HL-60/S4 treated with retinoic acid at 250 ng/mL for 4 days and 3 days (cell line): Measurements from ENCODE around the gene DMD.

ENCODE experiments used
- in situ Hi-C: fragments of 300-500 bp; cut with MboI; formaldehyde crosslinking; loops from 2 replicates; pipeline ENCODE4 v1.7.0; 2022; ENCODE audit warnings: low sequenced_read_pairs

Gene DMD

DNA sequence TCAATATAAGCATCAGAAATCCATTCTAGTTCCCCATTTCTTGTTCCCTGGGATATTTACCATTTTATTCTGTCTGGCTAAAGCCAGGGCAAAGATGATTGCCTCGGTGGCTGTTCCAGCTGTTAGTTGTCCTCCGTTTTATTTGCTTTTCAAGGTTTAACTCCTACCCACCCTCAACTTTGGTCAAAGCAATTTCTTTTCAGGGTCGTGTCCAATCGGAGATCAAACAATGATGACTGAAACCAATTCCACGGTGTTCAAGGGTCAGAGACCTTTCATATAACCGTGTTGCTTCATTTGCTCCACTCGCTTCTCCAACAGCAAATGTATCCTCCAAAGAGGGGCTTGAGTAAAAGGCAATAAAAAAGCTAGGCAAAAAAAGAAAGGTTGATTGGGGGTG lies 1946.0 kb downstream of the DMD start:
- in situ Hi-C loops = no loop called here

DNA sequence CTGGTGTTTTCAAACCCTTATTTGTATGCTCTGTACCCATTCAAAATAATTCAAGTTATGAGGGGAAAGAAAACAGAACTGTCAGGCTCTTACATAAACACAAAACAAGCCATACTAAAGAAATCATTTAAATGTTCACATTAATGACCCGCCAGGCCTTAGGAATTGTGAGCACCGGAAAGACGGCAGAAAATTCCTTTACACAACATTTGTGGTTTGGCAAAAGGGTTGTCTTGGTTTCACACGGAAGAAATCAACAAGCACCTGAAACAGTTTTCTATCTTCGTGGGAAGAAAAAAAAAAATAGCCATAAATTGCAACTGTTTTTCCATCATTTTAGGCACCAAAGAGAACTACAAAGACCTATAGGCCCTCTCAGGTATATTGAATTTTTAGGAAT lies 1951.0 kb downstream of the DMD start:
- in situ Hi-C loops = no loop called here

DNA sequence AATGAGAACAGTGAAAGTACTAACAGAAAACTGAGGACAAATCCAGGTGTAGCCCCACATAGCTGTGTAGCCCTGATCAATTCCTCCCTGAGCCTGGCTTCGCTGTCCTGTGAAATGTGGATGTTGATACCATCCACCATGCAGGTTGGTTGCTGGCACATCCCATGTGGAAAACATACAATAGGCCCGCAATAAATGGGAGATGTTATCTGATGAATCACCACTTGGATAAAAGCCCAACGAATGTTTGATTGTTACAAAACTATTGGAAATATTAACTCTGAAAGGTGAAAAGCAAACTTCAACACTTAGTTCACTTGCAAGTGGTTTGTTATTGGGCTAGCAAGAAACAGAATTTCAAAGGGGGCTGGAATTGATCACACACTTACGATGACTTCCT lies 1953.2 kb downstream of the DMD start:
- in situ Hi-C loops = no loop called here

DNA sequence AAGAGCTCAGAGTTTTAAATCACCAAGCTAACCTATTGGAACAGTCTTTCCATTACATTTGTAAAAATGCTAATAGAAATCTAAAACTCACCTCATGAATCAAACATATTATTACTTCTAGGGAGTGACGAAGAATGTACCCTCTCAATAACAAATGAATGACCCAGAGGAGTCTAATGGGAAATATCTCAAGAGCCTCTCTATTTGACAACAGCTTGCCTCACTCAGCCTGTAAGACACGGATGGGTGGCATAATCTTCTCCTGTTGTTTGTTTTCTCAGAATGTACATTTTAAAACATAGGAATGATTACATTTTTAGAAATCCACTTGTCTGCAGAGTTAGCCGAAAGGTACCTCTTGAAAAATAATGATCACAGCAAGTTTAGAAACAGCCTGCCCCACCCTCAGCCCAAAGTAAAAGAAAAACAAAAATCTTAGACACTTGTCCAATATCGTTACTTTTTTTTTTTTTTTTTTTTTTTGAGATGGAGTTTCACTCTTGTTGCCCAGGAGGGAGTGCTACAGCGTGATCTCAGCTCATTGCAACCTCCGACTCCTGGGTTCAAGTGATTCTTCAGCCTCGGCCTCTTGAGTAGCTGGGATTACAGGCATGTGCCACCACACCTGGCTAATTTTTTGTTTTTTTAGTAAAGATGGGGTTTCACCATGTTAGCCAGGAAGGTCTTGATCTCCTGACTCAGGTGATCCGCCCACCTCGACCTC lies 1955.9 kb downstream of the DMD start:
- in situ Hi-C loops = no loop called here

DNA sequence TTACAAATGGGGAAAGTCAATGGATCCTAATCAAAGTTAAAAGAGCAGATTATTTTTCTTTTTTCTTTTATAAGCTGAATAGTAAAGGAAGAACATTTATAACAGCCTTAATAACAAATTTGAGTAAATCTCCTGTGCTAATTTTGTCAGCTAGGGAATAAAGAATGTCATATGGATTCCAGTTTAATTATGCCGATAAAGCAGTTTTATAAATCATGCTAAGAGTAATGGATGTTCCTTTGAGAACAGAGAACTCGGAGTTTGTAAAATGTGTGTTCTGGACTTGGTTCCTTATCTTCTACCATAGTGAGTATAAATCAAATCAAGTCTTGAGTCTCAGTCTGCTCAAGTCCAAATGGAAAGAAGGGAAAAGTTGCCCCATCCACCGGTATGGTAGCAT lies 1959.2 kb downstream of the DMD start:
- in situ Hi-C loops = no loop called here

DNA sequence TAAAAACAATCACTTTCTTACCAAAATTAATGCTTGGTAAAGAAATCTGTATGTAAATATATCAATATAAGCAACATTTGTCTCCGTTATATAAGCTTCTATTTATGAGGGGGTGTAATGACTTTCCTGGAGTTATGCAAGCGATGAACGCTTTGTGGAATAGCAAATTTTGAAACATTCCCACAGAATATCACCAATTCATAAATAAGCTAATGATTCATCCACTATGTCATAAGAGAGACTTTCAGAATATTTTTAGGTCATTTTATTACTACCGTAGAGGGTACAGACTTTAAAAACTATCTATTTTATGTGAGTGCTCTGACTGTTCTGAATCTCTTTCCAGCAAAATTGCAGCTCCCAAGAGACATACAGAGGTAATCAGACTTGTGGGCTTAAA lies 1960.0 kb downstream of the DMD start:
- in situ Hi-C loops = no loop called here

DNA sequence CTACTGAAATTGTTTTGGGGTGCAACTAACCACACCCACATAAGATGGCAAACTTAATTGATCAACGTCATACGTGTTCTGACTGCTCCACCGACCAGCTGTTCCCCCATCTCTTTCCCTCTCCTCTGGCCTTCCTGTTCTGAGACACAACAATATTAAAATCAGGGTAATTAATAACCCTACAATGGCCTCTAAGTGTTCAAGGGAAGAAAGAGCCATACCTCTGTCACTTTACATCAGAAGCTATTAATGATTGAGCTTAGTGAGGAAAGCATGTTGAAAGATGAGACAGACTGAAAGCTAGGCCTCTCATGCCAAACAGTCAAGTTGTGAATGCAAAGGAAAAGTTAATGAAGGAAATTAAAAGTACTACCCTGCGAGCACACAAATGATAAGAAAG lies 1965.6 kb downstream of the DMD start:
- in situ Hi-C loops = no loop called here

DNA sequence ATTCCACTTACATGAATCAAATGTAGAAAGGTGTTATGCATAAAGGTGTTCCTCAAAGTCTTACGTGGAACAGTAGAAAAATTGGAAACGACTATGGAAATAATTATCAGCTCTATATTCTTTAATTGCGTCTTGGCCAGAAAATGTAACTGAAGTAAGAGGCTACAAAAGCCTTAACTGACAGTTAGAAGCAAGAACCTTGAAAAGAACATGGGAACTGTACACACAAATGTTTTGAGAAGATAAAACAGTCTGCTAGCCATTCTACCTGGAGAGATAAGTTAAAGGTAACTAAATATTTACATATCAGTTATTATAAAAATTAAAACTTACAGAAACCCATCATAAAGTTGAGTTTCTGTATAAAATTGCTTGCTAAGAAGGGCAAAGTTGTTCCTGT lies 1967.5 kb downstream of the DMD start:
- in situ Hi-C loops = no loop called here

DNA sequence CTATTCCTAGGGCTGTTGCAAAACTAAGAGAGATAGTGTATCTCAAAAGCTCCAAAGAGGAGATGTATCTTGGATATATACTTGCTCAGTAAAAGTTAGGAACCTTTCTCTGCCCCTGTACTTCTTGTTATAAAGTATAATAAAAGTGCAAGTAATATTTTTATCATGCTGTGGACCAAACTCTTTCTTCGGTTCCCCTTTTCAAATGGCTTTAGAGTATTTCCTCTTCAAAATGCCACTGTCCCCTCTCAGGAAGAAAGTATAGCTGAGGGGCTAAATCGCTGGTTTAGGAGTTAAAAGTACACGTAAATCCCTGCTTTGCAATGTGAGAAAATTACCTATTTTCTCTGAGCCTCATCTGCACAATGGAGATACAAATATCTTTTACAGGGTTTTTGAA lies 1970.4 kb downstream of the DMD start:
- in situ Hi-C loops = no loop called here

DNA sequence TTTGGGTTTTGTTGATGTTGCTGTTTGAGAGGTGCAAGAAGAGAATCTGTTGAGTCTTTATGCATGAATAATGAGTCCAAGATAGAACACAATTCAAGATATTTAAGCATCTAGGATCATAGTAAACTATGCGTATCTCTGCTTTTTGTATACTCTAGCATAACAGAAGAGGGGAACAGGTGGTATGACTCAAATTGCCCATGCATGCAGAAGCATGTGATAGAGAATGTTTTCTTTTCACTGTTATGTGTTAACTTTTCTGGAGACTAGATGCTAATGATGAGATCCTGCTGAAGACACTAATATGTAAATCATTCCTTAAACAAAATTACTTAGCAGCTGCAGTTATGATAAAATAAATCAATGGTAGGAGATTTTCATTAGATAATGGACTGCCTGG lies 1974.2 kb downstream of the DMD start:
- in situ Hi-C loops = no loop called here

DNA sequence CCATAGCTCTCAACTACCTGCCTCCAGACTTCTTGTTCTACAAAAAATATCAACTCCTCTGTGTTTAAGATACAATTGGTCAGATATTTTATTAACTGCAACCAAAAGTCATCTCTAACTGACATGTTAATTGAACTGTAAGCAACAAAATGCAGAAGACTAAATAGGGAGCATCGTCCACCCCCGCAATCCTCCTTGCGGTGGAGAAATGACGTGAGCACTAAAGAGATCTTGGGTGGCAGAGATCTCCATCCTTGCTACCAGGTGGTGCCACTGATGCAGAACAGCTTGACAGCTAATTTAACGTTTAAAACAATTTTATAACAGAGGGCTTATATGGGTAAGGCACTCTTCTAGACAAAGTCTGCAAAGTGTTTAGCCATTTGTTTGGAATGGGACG lies 1975.1 kb downstream of the DMD start:
- in situ Hi-C loops = no loop called here

DNA sequence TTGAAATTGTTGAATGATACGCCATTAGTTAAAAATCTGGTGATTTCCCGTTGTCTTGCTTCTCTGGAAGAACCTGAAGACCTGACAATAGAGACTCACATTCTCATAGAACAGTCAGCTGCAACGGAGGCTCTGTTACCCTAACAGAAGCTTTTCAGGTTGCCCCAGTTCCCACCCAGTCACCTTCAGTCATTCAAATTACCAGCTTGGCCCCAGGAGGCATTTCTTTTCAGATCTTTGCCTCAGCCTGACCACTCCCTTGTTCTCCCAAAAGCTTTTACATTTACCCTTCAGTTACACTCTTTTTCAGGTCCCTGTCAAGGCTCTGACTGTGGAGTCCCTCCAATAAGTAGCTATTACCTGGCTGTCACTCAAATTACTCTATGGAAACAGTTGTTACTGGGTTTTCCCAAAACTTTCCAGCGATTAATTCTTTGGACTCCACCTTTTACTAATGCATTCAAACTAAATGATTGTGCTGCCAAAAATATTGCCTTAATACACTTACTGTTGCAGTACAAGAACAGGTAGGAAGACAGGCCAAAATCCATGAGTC lies 1977.3 kb downstream of the DMD start:
- in situ Hi-C loops = no loop called here

DNA sequence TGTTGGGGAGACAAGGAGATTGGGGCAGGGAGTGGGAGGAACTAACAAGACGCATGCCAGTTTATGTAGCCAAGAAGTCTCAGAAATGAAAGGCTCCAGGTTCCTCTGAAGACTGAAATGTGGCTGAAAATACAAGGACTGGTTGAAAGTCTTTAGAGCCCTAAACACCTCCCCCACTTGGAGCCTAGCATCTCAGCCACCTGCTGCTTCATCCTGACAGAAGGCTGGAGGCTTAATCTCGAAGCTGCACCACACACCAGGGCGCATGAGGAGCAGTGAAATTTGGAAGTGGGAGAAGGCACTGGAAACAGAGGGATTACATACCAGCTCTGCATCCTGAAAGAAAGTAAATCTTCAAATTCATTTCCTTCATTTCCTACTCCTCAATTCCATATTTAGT lies 1978.8 kb downstream of the DMD start:
- in situ Hi-C loops = no loop called here

DNA sequence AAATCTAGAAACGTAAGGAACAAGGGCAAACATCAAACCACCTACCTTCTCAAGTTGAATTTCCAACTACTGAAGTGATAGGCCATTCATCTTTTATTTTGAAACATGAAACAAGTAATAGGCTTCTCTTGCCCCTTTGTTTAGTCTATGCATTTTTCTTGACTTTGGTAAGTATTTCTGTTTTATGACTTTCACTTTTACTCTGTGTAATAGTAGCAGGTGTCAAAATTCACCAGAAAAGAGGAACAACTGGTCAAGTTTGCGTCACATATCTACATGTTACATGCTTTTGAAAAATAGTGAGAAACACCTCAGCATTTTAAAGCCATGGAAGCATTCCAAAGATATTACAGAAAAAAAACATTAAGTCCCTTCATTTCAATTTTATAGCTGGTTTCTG lies 1982.4 kb downstream of the DMD start:
- in situ Hi-C loops = no loop called here

DNA sequence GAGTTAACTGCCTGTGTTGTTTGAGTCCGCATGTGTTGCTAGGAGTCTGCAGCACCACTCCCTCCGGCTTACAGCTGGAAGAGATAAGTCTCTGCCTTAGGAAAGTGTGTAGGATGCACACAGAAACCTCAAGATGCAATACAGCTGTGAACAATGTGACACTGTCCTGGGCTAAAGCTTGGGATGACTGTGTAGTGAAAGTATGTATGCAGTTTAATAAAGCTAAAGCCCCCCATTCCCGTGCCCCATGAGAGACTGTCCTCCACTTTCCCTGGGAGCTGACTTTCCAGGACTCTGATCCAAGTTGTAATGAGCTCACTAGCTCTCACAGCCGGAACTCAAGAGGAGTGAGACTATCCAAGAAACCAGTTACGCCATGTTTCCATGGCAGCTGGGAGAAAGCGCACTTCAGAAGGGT lies 1982.9 kb downstream of the DMD start:
- in situ Hi-C loops = no loop called here

DNA sequence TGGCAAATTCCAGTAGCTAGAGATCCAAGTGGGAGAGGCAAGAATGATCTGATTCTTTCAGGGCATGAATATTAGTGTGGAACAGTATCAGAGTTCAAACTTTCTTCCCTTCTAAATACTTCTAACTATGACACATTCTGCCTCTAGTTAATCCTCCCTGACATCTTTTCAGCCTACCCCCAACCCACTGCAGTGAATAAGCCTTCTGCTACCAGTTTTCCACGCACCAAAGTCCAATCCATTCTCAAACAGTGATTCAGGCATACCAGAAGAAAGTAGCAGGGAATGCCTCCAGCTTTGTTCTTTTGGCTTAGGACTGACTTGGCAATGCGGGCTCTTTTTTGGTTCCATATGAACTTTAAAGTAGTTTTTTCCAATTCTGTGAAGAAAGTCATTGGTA lies 1984.1 kb downstream of the DMD start:
- in situ Hi-C loops = no loop called here

DNA sequence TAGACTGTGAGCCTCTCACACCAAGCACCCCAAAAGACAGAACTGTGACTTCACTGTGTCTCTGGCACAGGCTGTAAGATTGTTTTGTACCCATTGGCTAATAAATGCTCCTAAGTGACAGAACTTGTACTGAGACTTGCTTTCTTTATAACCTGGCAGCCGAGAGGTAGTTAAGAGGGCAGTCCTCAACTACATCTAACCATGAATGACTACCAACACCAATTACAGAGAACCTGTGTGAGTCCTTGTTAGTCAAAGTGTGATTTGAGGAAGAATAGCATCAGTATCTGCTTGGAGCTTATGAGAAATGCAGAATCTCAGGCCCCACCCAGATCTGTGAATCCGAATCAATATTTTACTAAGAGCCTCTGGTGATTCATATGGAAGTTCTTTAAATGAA lies 1985.5 kb downstream of the DMD start:
- in situ Hi-C loops = no loop called here

DNA sequence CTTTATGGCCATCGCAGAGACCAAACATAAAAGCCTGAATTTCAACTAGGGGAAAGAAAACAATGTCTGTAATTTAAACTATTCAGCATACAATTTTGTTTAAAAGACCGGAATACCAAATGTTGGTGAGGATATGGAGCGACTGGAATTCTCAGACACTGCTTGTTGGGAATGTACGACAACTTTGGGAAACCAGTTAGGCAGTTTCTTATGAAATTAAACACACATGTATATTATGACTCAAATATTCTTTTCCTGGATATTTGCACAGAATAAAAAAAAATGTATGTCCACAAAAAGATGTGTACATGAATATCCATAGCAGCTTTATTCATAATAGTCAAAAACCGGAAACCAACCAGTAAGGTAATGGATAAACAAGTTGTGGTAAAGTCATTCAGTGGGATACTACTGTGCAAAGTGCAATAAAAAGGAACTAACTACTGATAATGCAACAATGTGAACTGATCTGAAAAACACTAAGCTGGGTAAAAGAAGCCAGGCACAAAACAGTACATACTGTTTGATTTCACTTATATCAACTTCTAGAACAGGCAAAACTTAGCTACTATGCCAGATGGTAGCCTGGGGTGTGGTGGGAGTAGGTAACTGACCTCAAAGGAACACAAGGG lies 1986.9 kb downstream of the DMD start:
- in situ Hi-C loops = no loop called here

DNA sequence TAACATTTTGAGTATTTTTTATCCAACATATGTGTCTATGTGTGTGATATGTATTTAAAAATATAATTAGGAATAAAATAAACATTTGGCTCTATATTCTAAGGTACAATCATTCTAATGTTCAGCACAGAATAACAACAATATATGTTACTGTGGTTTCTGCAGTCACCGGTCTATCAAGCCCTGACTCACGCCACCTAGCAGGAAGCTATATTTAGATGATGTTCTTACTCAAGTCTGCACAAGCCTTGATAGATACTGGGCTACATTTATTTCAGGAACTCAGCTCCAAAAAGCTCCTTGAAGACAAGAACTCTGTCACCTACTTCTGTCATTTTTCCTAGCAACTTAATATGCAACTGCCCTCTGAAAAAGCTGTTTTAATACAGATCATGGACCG lies 1987.5 kb downstream of the DMD start:
- in situ Hi-C loops = no loop called here

DNA sequence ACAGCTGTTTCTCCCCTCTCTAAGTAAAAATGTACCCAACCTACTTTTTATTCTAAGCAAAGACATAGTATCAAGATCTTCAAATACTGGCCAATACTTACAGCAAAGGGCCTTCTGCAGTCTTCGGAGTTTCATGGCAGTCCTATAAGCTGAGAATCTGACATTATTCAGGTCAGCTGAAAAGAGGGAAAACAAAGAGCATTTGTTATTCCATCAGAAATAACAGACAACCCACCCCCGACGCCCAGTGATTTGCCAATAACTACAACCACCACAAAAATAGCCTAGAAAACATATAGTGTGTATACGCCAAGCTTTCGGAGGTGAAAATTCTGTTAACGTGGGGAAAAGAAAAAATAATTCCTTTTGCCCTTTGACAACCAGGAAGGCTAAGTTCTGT lies 1988.4 kb downstream of the DMD start:
- in situ Hi-C loops = no loop called here

DNA sequence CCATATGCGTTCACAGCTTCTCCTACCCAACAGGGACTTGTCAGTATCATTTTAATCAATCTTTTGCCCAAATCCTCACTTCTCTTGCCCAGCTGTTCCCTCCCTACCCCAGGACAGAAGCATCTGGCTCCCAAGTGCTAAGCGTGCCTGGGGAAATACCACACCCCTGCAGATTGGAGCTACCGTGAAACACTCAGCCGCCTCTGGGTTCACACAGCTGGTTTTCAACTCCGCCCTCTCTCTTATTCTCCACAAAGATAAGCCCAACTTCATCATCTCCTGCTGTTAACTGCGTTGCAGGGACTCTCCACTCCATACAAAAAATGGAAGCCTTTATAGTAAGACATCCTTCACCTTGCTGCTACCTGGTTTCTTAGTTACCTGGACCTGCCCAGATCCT lies 1992.2 kb downstream of the DMD start:
- in situ Hi-C loops = no loop called here

DNA sequence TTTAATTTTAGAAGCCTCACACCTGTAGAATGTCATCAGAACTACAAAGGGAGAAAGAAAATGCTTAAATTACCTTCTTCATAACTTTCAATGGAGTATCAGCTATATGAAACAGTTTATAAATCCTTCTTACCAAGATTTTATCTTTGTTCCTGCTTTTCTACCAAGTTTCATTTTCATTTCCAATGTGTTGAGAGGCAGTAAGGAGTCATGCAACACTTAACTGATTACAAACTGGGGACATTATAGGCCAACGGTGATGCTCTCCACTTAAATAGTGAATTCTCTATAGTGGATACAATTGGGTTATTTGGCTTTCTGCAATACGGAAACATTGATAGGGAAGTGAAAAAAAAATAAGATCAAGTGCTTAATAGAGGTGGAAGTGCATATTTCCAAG lies 1994.3 kb downstream of the DMD start:
- in situ Hi-C loops = no loop called here
